ENCODE measurements around the gene INPP5F.

DNA sequence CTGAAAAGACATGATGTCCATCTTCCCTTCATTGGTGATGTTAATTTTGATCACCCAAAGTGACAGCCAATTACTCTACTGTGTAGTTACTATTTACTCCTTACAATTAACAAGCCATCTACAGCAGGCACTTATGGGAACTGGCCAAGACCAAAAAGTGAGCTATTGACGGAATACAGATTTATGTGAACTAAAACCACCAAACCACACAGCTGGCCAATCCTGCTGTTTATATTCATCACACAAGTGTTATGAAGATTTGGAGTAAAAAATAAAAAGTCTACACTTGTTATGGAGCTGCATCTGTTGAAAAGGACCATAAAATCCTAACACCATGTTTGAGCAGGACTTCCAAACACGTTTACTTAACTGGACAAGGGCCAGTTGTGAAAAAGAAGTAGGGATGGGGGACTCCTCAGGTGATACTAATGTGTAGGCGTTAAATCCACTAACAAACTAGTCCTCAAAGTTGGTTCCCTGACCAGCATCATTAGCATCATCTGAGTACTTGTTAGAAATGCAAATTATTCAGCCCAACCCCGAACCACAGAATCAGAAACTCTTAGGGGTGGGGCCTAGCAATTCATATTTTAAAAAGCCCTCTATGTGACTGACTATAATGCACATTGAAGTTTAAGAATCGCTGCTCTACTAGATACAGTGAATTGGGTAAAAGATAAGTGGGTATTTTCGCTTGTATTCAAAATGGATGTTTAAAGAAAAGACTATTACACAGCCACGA is 135.2 kb downstream of the INPP5F start:
- TF ChIP-seq, protein P1, sequence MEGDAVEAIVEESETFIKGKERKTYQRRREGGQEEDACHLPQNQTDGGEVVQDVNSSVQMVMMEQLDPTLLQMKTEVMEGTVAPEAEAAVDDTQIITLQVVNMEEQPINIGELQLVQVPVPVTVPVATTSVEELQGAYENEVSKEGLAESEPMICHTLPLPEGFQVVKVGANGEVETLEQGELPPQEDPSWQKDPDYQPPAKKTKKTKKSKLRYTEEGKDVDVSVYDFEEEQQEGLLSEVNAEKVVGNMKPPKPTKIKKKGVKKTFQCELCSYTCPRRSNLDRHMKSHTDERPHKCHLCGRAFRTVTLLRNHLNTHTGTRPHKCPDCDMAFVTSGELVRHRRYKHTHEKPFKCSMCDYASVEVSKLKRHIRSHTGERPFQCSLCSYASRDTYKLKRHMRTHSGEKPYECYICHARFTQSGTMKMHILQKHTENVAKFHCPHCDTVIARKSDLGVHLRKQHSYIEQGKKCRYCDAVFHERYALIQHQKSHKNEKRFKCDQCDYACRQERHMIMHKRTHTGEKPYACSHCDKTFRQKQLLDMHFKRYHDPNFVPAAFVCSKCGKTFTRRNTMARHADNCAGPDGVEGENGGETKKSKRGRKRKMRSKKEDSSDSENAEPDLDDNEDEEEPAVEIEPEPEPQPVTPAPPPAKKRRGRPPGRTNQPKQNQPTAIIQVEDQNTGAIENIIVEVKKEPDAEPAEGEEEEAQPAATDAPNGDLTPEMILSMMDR (IDR thresholded peaks at IDR 0.05), result no peak
- TF ChIP-seq EZH2 (IDR thresholded peaks at IDR 0.05; ENCODE audit: borderline replicate concordance, insufficient read depth, low read depth, low read length, poor library complexity, severe bottlenecking), result no peak

Data from B cell (primary cell).